ENCODE measurements around the gene CACNA2D1. TPM values are rescaled to one million over a fixed set of nuclear protein-coding genes. Genes with fewer than 3 reads are reported as not detected.

The CACNA2D1 gene
- total RNA-seq, 4 donors from 2014 or later, result 17.7 to 22.0 (median 18.4) TPM

DNA sequence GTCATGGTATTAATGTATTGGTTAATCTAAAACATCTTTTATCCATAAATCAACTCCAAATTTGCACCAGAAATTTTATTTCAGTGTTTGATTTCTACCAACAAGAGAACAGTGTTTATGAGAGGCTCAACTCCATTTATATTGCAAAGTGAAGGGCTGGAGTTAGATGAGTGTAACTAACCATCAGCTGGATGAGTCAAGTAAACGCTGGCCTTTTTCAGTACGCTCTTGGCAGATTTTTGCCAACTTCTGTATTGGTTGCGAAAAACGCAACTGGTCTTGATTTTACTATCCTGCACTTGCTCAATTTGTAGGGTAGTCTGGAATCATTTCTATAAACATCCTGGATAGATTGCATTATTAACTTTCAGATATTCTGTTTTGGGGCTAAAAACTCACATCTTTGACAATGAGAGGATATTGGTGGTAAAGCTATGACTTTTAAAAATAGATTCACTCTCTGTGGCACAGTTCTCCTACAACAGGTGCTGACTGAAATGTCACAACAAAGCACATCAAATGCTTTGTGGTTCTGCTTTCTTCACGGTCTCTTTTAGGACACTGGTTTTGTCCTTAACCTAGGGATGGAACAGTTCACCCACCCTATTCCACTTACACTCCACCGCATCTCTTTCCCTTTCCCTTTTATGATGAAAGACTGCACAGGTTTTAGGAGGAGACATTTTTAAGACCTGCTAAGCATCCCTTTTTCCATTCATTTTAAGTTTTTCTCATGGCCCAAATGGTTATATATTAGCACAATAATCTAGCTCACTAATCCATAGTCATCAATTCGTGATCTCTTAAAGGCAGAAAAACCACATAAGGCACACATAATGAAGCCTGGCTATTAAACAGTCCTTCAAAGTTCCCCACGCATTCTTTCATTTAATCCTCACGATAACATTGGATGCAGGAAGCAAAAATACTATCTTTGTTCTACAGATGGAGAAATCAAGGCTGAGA lies 12.8 kb downstream of the CACNA2D1 start:
- H3K9me3 ChIP-seq, result no peaks in the 10 kb centered on the region
- H3K27me3 ChIP-seq, result no peaks in the 10 kb centered on the region
- no peak for DNase-seq (ENCODE audit: low spot score in 2 of 2)
- no peaks in the 10 kb centered on the region for H3K4me1 ChIP-seq
- TF ChIP-seq POLR2A (IDR thresholded peaks at IDR 0.05), result no peak
- H3K4me3 ChIP-seq, result no peak overlapping the region
- H3K27ac ChIP-seq, result no peak overlapping the region
- no peaks in the 10 kb centered on the region for H3K36me3 ChIP-seq
- WGBS, 2 donors, result 62 to 82% methylated on average over 9 of the region's 9 CpGs

DNA sequence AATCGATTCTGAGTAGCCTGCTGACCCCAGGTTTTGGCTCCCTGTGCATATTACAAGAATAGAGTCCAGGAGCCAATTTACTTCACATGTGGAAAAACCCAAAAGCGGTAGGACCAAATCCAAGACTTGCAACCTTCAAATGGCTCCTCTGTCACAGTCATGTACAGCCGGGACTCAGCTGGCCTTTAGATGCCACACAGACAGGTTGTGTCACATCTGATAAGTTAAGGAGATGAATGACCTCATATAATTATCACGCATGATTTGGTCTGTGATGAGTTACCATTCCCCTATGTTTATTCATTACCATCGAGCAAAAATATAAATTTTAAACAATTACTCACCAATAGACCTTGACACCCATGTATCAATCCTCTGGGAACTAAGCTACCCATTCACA lies 14.2 kb downstream of the CACNA2D1 start:
- Histone ChIP-seq H3K27ac (no peak overlapping the region), H3K36me3 (no peaks in the 10 kb centered on the region), H3K27me3 (no peaks in the 10 kb centered on the region), H3K4me3 (no peak overlapping the region), H3K9me3 (no peaks in the 10 kb centered on the region), H3K4me1 (no peaks in the 10 kb centered on the region)
- TF ChIP-seq, protein P1, sequence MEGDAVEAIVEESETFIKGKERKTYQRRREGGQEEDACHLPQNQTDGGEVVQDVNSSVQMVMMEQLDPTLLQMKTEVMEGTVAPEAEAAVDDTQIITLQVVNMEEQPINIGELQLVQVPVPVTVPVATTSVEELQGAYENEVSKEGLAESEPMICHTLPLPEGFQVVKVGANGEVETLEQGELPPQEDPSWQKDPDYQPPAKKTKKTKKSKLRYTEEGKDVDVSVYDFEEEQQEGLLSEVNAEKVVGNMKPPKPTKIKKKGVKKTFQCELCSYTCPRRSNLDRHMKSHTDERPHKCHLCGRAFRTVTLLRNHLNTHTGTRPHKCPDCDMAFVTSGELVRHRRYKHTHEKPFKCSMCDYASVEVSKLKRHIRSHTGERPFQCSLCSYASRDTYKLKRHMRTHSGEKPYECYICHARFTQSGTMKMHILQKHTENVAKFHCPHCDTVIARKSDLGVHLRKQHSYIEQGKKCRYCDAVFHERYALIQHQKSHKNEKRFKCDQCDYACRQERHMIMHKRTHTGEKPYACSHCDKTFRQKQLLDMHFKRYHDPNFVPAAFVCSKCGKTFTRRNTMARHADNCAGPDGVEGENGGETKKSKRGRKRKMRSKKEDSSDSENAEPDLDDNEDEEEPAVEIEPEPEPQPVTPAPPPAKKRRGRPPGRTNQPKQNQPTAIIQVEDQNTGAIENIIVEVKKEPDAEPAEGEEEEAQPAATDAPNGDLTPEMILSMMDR (IDR thresholded peaks at IDR 0.05), result no peak
- 74 to 88% methylated on average over 5 of the region's 5 CpGs for WGBS, 2 donors
- DNase-seq (ENCODE audit: low spot score in 2 of 2), result no peak

DNA sequence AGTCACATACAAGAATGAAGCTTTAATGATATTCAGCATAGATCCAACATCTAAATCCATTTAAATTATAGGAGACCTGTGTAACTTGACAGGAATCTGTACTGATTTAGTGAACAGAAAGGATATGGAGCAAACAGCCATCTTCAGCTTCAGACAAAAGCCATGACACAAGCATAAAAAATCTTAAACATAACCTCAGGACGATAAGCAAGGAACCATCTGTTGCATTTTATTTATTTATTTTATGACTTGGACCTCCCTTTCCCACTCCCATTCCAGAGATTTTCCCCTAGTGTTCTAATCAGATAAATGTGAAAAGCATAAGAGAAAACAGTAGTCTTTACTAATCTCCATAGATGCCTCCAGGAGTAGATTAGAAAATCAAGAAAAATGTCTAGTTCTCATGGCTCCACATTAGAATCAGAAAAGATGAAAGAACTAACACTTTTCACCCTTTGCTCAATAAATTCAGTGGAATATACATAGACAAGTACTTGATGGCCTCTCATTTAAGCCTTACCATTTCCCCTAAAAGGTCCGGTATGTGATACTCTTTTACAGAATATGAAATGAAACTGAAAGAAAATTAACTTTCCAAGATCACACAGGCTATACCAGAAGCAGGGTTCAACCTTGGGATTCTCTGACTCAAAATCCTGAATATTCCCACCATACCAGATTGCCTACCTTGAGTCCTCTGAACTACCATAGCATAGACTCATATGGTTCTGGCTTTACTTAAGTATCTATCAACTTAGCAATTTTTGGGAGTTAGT lies 15.2 kb downstream of the CACNA2D1 start:
- WGBS, 2 donors, result 77 to 81% methylated on average over 2 of the region's 2 CpGs
- H3K9me3 ChIP-seq, result no peaks in the 10 kb centered on the region

DNA sequence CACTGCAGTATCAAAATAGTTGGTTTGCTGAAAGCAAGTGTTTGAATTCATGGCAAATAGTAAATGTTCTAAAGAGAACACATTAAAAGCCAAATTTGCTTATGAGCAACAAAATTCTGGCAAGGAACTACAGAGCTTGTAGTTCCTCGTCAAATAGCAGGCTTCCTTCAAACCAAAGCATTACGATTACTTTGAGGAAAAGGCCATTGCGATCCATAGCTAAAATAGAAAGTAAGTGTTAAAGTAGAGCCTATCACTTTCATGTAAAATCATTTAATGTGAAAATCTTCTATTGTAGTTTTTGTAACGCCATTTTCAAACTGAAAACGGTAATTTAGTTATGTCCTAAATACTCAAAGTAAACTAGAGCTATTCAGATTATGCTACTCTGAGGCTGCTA lies 20.1 kb downstream of the CACNA2D1 start:
- 62 to 72% methylated on average over 5 of the region's 5 CpGs for WGBS, 2 donors
- Histone ChIP-seq H3K27ac (no peak overlapping the region), H3K4me1 (no peaks in the 10 kb centered on the region), H3K36me3 (no peaks in the 10 kb centered on the region), H3K27me3 (no peaks in the 10 kb centered on the region), H3K9me3 (no peaks in the 10 kb centered on the region), H3K4me3 (no peak overlapping the region)
- TF ChIP-seq EP300 (IDR thresholded peaks at IDR 0.05), result no peak
- TF ChIP-seq, protein P1 (IDR thresholded peaks at IDR 0.05), result no peak
- TF ChIP-seq POLR2A (IDR thresholded peaks at IDR 0.05), result no peak
- no peak for DNase-seq (ENCODE audit: low spot score in 2 of 2)

More for the DNA sequence above, 15.2 kb downstream of the CACNA2D1 start:
- H3K27ac ChIP-seq, result no peak overlapping the region
- DNase-seq (ENCODE audit: low spot score in 2 of 2), result no peak
- H3K36me3 ChIP-seq, result no peaks in the 10 kb centered on the region
- TF ChIP-seq POLR2A (IDR thresholded peaks at IDR 0.05) (no peak), EP300 (IDR thresholded peaks at IDR 0.05) (no peak)
- TF ChIP-seq, protein P1 (IDR thresholded peaks at IDR 0.05), result no peak
- no peaks in the 10 kb centered on the region for H3K27me3 ChIP-seq
- H3K4me1 ChIP-seq, result no peaks in the 10 kb centered on the region
- H3K4me3 ChIP-seq, result no peak overlapping the region

DNA sequence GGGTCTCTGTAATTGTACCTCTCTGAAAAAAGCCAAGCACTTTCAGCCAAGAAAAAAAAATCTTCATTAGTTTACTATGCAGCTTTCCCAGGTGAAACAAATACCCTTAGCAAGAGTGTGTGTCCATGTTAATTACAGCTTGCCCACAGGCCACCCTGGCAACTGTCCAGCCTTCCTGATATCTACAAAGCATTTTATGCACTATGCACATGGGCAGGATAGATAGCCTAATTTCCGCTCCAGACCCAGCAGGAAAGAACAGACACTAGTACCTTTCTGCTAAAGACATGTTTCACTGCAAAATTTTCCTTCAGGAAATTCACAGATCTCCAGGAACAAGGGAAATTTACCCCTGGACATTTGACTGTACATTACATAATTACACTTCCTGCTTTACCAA lies 24.4 kb downstream of the CACNA2D1 start:
- TF ChIP-seq, protein P1 (IDR thresholded peaks at IDR 0.05), result no peak
- no peak for TF ChIP-seq EP300 (IDR thresholded peaks at IDR 0.05)
- TF ChIP-seq POLR2A (IDR thresholded peaks at IDR 0.05), result no peak
- Histone ChIP-seq H3K4me1 (no peaks in the 10 kb centered on the region), H3K9me3 (peaks cover 0 to 4% (median 0%) of the 10 kb centered on the region in 4 donors), H3K27ac (no peak overlapping the region), H3K4me3 (no peak overlapping the region), H3K36me3 (no peaks in the 10 kb centered on the region), H3K27me3 (no peaks in the 10 kb centered on the region)
- DNase-seq (ENCODE audit: low spot score in 2 of 2), result no peak
- 84 to 94% methylated on average over 1 of the region's 1 CpG for WGBS, 2 donors
